Left kidney (tissue), 8 donors: Measurements from ENCODE around the gene MRPS25. TPM values are rescaled to one million over a fixed set of nuclear protein-coding genes. Genes with fewer than 3 reads are reported as not detected.

Source experiments
- DNase-seq: peaks from one replicate; pipeline ENCODE4 v3.0.0-alpha.2; 2013
- long read RNA-seq, 8 donors: transcript quantifications; one replicate each; lab custom pipeline, GENCODE V29; 2026
- polyA plus RNA-seq: library from polyadenylated mRNA; unstranded; fragments of 120-200 nt; gene quantifications from one replicate; pipeline ENCODE4 v1.2.1, GENCODE V29; 2013; ENCODE audit not compliant: insufficient read length

MRPS25 gene
- 102 TPM for polyA plus RNA-seq
- long read RNA-seq, donor 1, full-length matches to known transcripts = 30 of 30 reads
- long read RNA-seq, donor 1, partial matches to known transcripts = 0 of 30 reads
- long read RNA-seq, donor 1, other reads (novel, unspliced or antisense) = 0 of 30 reads
- long read RNA-seq, donor 2, full-length matches to known transcripts = 44 of 44 reads
- long read RNA-seq, donor 2, partial matches to known transcripts = 0 of 44 reads
- long read RNA-seq, donor 2, other reads (novel, unspliced or antisense) = 0 of 44 reads
- long read RNA-seq, donor 3, full-length matches to known transcripts = 26 of 31 reads
- long read RNA-seq, donor 3, partial matches to known transcripts = 5 of 31 reads
- long read RNA-seq, donor 3, other reads (novel, unspliced or antisense) = 0 of 31 reads
- long read RNA-seq, donor 4, full-length matches to known transcripts = 8 of 8 reads
- long read RNA-seq, donor 4, partial matches to known transcripts = 0 of 8 reads
- long read RNA-seq, donor 4, other reads (novel, unspliced or antisense) = 0 of 8 reads
- long read RNA-seq, donor 5, full-length matches to known transcripts = 63 of 63 reads
- long read RNA-seq, donor 5, partial matches to known transcripts = 0 of 63 reads
- long read RNA-seq, donor 5, other reads (novel, unspliced or antisense) = 0 of 63 reads
- long read RNA-seq, donor 6, full-length matches to known transcripts = 13 of 13 reads
- long read RNA-seq, donor 6, partial matches to known transcripts = 0 of 13 reads
- long read RNA-seq, donor 6, other reads (novel, unspliced or antisense) = 0 of 13 reads
- long read RNA-seq, donor 7, full-length matches to known transcripts = 64 of 64 reads
- long read RNA-seq, donor 7, partial matches to known transcripts = 0 of 64 reads
- long read RNA-seq, donor 7, other reads (novel, unspliced or antisense) = 0 of 64 reads
- long read RNA-seq, donor 8, full-length matches to known transcripts = 16 of 16 reads
- long read RNA-seq, donor 8, partial matches to known transcripts = 0 of 16 reads
- long read RNA-seq, donor 8, other reads (novel, unspliced or antisense) = 0 of 16 reads

DNA sequence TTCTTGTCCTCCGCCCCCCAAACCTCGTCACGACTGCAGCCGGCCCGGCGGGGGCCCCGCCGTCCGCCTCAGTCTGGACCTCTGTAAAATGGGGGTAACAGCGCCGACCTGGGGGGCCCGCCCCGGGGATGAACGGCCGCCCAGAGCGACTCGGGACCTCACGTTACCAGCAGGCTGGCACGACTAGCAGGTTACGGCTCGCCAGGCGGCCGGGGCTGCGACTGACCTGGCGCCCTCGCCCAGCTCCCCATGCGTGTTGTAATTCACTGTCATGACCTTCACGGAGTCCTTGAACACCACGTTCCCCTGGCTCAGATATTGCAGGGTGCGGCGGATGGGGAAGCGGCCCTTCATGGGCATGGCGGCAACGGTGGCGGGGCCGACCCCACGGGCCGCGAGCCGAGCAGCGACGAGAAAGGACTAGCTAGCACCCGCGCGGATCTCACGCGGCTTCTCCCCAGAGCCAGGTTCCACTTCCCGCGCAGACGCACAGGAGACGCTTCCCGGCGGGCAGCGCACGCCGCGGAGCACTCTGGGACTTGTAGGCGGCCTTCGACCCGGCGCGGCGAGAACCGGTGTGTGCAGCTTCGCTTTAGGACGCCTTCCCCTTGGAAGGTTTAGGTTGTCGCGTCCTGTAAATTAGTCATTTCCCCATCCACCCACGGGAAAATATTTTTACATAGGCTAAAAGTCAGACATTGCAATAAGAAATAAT, at the start of gene MRPS25:
TSS of gene MRPS25 (minus strand) at position 481 of the 715 bp plus-strand sequence. CDS start at position 360, 121 bp downstream.
- DNase-seq = peak; percentile 87

DNA sequence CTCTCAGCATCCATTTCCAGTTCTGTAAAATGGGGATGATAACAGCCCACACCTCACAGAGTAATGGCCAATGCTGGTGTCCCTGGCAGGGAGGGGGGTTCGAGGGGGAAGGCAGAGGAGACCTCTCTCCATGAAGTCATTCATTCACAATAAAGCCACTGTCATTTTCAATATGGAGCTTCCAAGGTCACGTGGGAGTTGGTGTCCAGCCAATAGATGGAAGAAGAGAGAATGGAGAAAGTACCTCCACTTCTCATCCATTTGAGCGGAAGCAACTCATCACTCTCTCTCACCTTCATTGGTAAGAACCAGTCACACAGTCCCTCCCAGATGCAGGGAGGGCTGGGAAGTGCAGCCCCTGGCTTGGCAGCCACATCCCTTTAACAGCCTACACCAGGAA, 48.8 kb upstream of the MRPS25 start:
- no peak for DNase-seq

DNA sequence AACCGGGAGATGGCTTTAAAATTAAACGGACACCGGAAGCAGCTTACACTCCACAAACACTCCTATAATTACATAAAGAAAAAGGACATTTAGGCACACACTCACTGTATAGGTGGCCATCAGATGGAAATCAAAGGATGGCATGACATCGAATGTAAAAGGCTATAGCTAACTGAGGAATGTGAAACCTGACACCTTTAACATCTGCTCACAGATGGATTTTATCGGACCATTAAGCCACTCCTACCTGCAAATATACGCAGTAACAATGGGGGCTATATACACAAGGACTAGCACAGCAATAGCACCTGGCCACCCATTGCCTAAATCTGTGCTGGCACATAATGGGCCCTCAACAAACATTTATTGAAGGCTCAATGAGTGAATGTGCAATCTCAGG, 48.4 kb upstream of the MRPS25 start:
- no peak for DNase-seq

DNA sequence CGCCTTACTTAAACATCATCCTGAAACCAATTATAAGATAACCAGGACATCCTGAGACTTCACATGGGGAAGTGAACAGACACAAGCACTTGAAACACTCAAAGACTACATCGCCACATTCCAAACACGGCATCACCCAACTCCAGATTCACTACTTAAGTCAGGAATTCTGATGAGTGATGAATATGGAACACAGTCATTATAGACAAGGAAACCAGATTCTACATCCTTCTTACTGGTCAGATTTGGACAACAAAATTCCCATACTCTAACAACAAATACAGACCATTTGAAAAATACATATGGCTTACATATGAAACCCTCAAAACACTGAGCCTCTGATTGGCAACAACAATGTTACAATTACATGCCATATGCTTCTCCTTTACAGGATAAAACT, 46.9 kb upstream of the MRPS25 start:
- no peak for DNase-seq

DNA sequence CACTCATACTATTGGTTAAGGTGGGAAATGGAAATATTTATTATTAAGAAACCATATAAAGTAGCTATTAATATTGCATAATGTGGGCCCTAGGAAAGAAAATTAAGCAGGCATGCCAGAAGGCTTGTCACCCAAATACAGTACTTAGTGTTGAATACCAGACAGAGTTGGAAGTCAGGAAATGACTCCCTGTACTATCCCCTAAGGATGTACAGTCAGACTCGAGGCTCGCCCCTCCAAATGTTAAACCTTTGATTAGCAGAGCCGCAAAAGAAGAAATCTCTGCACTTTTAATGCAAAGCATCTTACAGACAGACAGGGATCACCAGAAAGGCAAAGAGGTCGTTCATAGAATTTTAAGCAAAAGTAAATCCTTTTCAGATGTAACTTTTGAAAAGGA, 45.1 kb upstream of the MRPS25 start:
- DNase-seq = no peak

DNA sequence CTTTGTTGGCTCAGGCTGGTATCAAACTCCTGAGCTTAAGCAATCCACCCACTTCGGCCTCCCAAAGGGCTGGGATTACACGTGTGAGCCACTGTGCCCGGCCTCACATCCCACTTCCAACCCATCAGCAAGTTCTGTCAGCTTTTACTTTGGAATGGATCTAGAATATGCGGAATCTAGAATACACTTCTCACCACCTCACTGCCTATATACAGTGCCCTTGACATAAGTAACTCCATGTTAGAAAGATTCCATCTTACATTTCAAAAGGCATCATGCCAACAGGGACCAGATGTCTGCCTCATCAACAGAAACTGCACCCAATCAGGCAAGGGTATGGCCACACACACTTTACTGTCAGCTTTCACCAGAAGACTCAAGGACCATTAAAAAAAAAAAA, 43.8 kb upstream of the MRPS25 start:
- DNase-seq = no peak

DNA sequence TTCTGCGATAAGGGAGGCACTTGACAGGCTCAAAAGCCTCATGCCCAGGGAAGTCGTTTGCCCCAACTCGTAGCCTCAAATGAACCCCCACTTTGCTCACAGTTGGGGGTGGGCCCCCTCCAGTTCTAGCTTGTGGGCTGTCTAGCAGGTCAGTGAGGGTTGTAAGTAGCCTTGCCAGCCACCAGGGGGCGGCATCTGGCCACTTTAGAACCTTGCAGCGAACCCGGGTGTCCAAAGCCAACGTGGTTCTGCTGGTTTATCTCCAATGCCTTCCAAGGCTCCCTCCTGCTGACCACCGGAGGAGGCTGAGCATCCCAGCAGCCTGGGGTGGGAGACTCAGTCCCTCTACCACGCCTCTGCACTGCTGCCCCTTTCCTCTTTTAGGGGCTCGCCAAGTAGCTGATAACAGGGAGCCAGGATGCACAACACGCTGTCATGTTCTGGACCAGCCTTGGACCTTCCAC, 43.0 kb upstream of the MRPS25 start:
- DNase-seq = peak; percentile 47

DNA sequence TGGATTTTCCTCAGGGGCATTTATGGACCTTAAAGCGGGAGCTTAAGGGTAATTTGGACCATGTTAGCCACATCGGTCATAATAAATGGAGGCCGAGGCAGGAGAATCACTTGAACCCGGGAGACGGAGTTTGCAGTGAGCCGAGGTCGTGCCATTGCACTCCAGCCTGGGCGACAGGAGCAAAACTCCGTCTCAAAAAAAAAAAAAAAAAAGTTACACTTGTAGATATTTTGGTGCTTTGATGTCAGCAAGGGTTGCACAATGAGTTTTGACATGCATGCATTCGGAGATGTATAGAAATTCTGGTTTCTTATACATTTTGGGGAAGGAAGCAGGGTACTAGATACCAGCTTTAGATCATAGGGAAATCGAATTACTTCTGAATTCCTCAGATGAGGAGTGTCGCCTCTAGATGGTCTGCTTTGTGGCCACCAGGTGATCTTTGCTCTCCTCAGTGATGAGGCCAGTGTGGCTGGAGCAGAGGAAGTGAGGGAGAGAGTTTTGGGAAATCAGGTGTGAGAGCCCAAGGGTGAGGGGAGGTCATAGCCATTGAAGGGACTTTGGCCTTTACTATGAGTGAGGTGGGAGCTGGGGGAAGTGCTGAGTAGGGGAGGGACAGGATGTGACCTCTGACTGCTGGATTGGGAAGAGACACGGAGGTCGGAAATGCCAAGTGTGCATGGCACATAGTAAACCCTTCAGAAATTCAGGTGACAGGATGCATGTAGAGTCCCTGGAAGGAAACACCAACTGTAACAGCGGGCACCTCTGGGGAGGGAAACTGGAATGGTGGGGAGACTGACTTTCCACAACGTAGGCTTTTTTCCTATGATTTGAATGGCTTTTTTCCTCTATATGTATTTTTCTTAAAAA, 42.2 kb upstream of the MRPS25 start:
- DNase-seq = no peak

DNA sequence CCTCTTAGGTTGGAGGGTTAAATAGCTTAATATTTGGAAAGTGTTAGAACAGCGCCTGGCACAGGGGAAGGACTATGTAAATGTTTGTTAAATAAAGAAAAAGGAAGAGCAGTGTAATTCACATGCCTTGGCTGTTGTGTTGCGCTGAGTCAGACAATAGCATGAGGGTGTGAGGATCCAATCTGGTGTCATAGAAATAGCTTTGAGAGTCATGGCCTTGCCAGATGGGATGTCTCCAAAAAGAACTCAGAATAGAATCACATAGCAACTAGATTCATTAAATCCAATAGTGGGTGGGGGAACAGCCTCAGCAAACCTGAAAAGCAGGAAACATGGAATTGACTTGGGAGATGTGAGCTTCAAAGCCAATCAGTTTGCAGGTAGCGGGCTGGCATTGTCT, 37.7 kb upstream of the MRPS25 start:
- DNase-seq = no peak

DNA sequence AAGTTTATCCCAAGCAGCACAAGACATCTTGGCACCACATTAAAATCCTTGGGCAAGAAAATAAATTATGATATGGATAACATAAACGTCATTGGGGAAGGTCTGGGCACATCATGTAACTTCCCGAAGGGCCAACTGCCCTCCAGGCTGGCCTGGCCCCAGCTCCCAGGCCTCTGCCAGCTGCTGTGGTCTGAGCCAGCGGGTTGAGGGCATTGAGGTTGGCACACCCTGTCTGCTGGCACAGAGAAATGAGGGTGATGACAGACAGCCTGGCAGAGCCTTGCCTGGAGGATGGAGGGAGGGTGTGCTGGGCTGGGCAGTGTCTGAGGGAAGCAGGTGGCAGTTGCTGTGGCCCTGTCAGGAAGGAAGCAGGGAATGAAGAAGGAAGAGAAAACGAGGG, 37.1 kb upstream of the MRPS25 start:
- no peak for DNase-seq

DNA sequence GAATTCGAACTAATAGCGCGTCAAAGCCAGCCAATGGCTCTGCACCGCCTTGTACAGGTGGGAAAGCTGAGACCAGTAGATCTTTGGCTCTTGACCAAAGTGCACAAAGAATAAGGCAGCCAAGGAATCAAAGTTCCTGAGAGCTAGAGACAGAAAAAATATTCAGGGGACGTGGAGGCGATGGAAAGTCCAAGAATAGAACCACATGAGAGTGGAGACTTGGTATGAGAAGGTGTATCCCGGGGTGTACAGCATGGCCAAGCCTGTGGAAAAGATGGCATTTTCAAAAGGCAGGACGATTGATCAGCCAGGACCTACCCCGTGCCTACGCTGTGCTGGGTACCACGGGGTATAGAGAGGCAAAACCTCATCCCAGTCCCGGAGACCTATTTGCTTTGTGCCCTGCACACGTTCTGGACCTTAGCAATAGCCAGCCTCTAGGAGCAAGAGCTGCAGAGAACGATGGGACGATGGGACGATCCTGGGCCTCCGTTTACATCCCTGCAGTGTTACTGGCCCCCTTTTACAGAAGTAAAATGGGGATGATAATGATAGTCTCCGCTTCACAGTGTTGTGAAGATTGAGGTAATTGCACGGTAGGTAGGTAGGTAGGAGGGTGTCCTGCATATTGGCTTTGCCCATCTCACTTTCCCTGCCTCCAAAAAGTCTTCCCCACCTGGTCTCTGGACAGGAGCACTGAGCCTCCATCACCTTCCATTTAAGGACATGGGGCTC, 34.4 kb upstream of the MRPS25 start:
- no peak for DNase-seq

DNA sequence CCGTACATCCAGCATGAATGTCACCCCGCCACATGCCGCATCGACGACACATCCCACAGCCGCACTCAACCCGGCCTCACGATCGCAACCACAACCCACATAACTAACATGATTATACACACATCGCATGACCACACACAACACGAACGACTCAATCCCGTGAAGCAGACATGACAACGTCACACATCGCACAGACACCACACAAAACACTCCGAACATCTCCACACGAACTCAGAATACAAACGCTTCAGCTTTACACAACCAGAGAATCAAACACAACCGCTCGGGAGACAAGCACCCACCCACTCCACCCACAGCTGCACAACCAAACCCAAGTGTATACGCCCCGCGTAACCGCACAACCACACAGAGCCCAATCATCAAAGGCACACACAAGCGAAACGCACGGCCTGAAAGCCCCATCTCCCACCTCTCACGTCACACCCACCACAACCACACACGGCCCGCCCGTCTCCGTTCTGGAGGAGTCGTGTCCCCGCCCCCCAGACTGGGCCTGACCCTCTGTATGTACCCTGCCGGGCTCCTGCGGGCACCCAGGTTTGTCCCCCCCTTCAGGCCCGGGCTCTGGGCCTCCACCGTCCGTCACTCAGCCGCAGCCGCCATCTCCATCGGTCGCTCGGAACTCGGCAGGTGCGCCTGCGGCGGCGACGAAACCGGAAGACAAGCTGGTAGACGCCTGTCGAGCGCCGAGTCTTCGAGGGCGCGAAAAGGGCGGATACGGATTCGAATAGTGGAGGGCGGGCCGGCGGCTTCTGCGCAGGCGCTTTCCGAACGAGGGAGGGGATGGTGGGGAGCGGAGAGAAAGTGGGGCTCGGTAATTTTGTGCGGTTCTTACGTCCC, 33.6 kb upstream of the MRPS25 start, which contains the start of gene RBSN:
TSS of gene RBSN (minus strand) at position 646 of the 861 bp plus-strand sequence. CDS start 3,028 bp downstream, outside the sequence.
- DNase-seq = peak; percentile 95

DNA sequence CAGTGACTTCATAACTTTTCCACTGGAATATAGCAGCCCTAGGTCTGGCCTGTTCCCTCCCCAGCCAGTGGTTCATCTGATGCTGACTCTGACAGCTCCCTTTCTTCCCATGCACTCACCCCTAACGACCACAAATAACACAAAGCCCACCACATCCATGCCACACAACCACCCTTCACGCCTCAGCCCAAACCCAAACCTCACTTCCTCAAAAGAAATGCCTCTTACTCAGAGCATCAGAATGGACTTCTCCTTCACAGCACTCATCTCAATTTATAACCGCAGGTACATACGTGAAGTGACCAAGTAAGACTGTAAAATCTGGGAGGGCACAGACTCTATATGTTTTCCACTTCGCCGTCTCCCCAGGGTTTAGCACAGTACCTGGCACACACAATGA, 32.8 kb upstream of the MRPS25 start:
- DNase-seq = no peak

DNA sequence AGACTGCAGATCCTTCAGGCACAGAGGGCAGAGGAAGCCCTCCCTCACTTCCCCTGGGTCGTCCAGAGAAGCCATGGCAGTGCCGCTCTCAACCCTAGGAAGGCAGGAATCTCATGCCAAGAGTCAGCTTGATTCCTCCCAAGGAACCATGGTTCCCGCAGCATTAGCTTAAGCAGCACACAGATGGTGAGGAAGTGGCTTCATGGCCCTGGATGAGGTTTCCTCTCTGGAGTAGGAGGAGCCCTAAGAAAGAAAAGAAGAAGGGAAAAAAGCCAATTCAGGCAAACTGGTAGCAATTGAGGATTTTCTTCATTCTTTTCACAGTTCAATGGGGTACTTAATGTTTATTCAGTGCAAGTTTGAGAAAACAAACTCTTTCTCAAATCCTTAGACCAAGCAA, 30.9 kb upstream of the MRPS25 start:
- DNase-seq = no peak

DNA sequence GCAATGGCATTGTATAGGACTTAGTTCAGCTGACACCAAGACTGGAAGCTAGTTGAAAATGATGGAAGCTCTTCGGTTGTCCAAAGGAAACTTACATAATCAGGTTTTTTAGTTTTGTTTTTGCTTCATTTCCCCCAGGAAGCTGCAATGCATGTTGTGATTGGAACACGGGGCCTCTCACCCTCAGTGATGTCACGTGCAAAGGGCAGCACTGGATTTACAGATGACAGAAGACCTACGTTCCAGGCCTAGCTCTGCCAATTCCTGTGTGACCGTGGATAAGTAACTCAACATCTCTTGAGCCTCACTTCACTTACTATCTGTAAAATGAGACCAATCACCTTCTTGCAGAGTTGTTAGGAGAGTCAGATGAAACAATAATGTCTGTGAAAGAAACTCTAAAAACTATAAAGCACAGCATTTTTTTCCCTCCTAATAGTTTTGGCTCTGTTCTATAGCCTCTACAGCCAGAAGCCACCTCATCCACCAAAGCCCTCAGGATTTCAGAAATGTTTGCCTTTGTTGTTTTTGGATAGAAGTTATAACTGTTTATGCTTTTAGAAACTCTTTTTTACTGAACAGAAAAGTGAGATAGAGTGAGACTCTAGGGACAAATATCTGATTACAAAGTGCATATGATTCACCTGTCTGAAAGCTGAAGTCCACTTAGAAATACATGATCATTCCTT, 29.2 kb upstream of the MRPS25 start:
- DNase-seq = no peak

DNA sequence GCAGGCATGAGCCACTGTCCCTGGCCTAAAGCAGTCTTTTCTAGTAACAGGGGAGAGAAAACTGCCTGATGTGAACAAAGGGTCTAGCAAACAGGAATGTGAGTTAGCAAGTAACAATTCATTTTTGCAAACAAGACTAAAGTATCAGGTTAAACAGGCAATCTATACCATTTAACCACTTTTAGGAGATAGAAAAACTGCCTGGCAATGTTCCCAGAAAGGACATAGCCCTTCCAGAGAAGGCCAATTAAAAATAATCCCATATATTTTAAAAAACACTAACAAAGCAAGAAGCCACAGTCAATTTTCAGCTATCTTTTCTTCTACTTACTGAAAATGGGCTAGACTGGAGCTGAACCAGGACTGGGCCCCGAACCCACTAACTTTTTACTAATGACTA, 27.6 kb upstream of the MRPS25 start:
- DNase-seq = no peak

DNA sequence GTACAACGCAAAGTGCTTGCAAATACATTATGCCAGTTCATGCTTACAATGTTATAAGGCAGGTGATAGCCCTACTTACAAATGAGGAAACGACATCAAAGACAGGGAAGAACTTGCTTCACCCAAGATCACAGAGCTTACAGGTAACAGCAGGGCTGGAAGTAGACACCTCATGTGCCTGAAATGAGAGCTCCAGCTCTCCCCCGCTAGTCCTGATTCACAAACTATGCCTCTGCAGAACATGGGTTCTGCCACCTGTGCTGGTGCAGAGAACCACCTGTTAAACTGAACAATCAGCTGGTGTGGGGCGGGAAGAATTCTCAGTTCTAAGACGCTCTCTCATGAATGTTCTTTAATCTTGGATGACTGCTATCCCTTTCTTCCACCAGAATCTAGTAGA, 26.5 kb upstream of the MRPS25 start:
- no peak for DNase-seq

DNA sequence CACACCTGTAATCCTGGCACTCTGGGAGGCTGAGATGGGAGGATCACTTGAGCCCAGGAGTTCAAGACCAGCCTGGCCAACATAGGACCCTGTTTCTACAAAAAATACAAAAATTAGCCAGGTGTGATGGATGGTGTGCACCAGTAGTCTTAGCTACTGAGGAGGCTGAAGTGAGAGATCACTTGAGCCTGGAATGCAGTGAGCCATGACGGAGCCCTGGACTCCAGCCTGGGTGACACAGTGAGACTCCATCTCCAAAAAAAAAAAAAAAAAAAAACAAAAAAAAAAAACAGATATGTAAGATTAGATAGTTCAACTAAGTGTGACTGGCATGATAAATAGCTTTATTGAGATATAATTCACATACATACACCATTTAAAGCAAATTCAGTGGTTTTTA, 24.1 kb upstream of the MRPS25 start:
- DNase-seq = no peak

DNA sequence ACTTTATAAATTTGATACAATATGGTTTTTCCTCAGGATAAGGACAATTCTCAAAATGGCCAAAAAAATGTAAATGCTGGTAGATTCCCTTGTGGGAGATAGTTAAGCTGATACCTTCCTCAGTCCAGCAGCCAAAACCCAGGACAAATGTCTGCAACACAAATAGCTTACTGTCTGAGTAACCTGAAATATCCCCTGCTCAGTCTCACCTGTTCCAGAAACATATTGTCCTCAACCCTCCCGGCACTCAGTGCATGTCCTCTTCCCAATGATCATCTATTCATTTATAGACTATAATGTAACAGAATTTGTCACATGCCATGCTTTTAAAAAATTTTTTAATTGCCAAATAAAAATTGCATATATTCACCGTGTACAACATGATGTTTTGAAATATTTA, 21.6 kb upstream of the MRPS25 start:
- DNase-seq = no peak
